ENCODE results near the gene PSMC3.
A peak's percentile ranks its signal among the peaks of the same experiment; 100 is the strongest.

PSMC3 gene

DNA sequence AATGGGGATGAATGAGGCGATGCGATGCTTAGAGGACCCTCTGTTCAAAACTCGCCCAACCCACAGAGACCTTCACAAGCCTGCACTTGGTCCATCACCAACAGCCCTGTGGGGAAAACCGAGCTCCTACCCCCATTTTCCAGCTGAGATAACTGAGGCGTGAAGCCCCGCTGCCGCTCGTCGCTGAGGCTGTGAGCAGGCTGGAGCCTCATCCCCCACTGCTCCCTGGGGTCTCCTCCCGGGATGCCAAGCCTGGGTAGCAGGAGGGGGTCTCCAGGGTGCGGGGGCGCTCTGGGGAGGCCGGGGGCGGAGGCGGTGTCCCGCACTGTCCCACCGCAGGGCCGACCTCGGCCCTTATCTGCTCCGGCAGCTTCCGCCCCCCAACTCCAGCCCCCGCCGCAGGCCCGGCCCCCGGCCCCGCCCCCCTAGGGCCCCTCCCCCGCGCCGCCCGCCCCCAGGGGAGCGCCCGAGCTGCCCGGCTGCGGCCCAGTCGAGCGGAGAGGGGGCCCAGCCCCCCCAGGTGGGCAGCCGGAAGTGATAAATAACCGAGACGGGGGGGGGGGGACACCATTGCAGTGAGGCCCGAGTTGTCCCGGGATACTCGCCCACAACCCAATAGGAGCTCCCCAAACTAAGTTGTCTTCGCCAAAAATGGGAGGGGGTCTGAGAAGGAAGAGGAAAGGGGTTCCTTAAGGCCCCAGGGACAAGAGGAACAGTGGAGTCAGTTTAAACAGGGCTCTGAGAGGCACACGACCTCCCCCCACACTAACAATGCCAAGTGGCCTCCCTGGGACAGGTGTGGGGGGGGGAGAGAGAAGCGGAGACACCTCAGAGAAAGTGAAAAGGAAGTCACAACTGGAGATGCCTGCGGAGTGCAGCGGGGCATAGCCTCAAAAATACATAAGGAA is 26.1 kb downstream of the PSMC3 start:
- ChIA-PET POLR2A (interaction anchor here (0.6 to 2.0 kb wide), 7 partner anchors 9 to 151 kb away, joined by 3 to 16 read pairs (median 5); partner anchors contain the start of gene SPI1), CTCF (interaction anchor here (1.7 to 14.8 kb wide), 6 partner anchors 7 to 40 kb away, joined by 7 to 217 read pairs (median 36); partner anchors contain the start of genes SLC39A13 and SPI1)
- Histone ChIP-seq H3K9me3 (ENCODE audit: control extremely low read depth in 1 of 5, control insufficient read depth in 4 of 5, insufficient read depth in 2 of 5, low read depth in 1 of 5, low read length in 4 of 5) (no peaks in the 10 kb centered on the region), H3K4me1 (ENCODE audit: control extremely low read depth in 1 of 4, control insufficient read depth in 4 of 4, insufficient read depth in 4 of 4, low read length in 3 of 4) (peaks cover 15 to 74% (median 68%) of the 10 kb centered on the region in 4 experiments), H3K4me3 (ENCODE audit: control insufficient read depth in 1 of 7, extremely low read depth in 1 of 7, insufficient read depth in 4 of 7, low read depth in 2 of 7, low read length in 6 of 7) (peak overlapping the region in 6 of 7 experiments; percentile 36 to 73 (median 56)), H3K27me3 (replicated peaks in 2 of 5; ENCODE audit: control insufficient read depth in 4 of 5, insufficient read depth in 5 of 5, low read length in 4 of 5) (no peaks in the 10 kb centered on the region), H3K36me3 (ENCODE audit: control insufficient read depth in 4 of 4, insufficient read depth in 4 of 4, low read length in 3 of 4) (no peaks in the 10 kb centered on the region), H3K27ac (ENCODE audit: insufficient read depth in 1 of 2, low read depth in 1 of 2, low read length in 2 of 2, poor library complexity in 1 of 2, severe bottlenecking in 2 of 2) (peak overlapping the region; percentile 50 to 82)
- 20% methylated on average over 11 of the region's 47 CpGs for WGBS (ENCODE audit: insufficient coverage)
- DNase-seq: peak; percentile 60 to 92 (median 88)

DNA sequence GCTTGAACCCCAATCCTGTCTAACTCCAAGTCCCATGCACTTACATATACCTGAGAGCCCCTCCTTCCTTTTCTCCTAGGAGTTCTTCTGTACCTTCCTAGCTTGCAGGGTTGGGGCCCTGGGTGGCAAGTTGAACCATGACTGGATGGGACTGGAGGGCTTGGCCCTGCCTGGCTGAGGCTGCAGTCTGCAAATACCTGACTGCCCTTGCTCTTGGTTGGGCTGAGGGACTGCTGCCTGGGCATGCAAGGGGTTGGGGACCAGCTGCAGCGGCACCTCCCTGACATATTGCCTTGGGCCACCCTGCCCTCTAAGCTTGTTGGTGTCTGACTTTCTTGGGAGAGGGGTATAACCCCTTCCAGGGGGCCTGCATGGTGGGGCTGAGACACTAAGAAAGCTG is 27.7 kb downstream of the PSMC3 start:
- ChIA-PET CTCF (interaction anchor here (0.9 to 14.8 kb wide), 6 partner anchors 8 to 49 kb away, joined by 3 to 217 read pairs (median 36); partner anchors contain the start of genes SLC39A13 and SPI1), POLR2A (interaction anchor here (0.9 kb wide), 1 partner anchor 20 kb away, joined by 3 read pairs; the partner anchor contains the start of gene SPI1)
- no peak overlapping the region for H3K4me3 ChIP-seq (ENCODE audit: control insufficient read depth in 1 of 7, extremely low read depth in 1 of 7, insufficient read depth in 4 of 7, low read depth in 2 of 7, low read length in 6 of 7)
- H3K27ac ChIP-seq (ENCODE audit: insufficient read depth in 1 of 2, low read depth in 1 of 2, low read length in 2 of 2, poor library complexity in 1 of 2, severe bottlenecking in 2 of 2): no peak overlapping the region
- peaks cover 15 to 85% (median 82%) of the 10 kb centered on the region in 4 experiments for H3K4me1 ChIP-seq (ENCODE audit: control extremely low read depth in 1 of 4, control insufficient read depth in 4 of 4, insufficient read depth in 4 of 4, low read length in 3 of 4)
- no peaks in the 10 kb centered on the region for H3K9me3 ChIP-seq (ENCODE audit: control extremely low read depth in 1 of 5, control insufficient read depth in 4 of 5, insufficient read depth in 2 of 5, low read depth in 1 of 5, low read length in 4 of 5)
- H3K36me3 ChIP-seq (ENCODE audit: control insufficient read depth in 4 of 4, insufficient read depth in 4 of 4, low read length in 3 of 4): no peaks in the 10 kb centered on the region
- WGBS (ENCODE audit: insufficient coverage): no CpG with 5 or more reads among the region's 1 CpG
- DNase-seq: no peak
- H3K27me3 ChIP-seq (replicated peaks in 2 of 5; ENCODE audit: control insufficient read depth in 4 of 5, insufficient read depth in 5 of 5, low read length in 4 of 5): no peaks in the 10 kb centered on the region

DNA sequence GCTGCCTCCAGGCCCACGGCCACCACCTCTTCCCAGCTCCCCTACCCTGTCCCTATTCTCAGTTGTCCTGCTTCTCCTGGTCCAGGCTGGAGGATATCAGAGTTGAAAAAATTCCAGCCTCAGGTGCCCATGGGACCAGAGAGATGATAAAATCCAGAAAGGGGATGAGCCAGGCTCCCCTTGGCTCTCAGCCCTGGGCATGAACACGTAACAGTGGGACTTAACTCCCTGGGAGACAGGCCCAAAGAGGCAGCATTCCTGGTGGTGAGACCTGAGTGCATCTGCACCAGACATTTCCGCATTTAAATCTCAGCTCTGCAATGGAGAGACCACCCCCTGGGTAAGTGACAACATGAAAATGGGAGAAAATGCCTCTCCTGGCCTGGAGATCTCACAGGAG is 28.2 kb downstream of the PSMC3 start:
- H3K36me3 ChIP-seq (ENCODE audit: control insufficient read depth in 4 of 4, insufficient read depth in 4 of 4, low read length in 3 of 4): no peaks in the 10 kb centered on the region
- no peaks in the 10 kb centered on the region for H3K9me3 ChIP-seq (ENCODE audit: control extremely low read depth in 1 of 5, control insufficient read depth in 4 of 5, insufficient read depth in 2 of 5, low read depth in 1 of 5, low read length in 4 of 5)
- no peak for DNase-seq
- peaks cover 15 to 85% (median 82%) of the 10 kb centered on the region in 4 experiments for H3K4me1 ChIP-seq (ENCODE audit: control extremely low read depth in 1 of 4, control insufficient read depth in 4 of 4, insufficient read depth in 4 of 4, low read length in 3 of 4)
- ChIA-PET CTCF (interaction anchor here (0.9 to 13.8 kb wide), 5 partner anchors 9 to 49 kb away, joined by 3 to 138 read pairs (median 9); partner anchors contain the start of genes PSMC3, SLC39A13 and SPI1), POLR2A (interaction anchor here (0.9 kb wide), 1 partner anchor 20 kb away, joined by 3 read pairs; the partner anchor contains the start of gene SPI1)
- 92% methylated on average over 2 of the region's 3 CpGs for WGBS (ENCODE audit: insufficient coverage)
- no peaks in the 10 kb centered on the region for H3K27me3 ChIP-seq (replicated peaks in 2 of 5; ENCODE audit: control insufficient read depth in 4 of 5, insufficient read depth in 5 of 5, low read length in 4 of 5)
- no peak overlapping the region for H3K27ac ChIP-seq (ENCODE audit: insufficient read depth in 1 of 2, low read depth in 1 of 2, low read length in 2 of 2, poor library complexity in 1 of 2, severe bottlenecking in 2 of 2)
- H3K4me3 ChIP-seq (ENCODE audit: control insufficient read depth in 1 of 7, extremely low read depth in 1 of 7, insufficient read depth in 4 of 7, low read depth in 2 of 7, low read length in 6 of 7): no peak overlapping the region

DNA sequence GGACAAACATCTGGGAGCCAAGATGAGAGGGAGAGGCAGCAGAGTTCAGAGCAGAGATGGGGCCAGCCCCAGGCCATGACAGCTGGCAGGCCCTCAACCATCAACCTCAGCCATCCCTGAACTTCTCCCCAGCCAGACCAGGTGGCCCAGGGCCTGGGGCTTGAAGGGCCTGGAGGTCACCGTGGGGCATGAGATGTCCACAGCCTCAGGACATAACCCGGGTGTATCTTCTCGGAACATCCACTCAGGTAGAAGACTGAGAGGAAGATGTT is 30.3 kb downstream of the PSMC3 start:
- Histone ChIP-seq H3K36me3 (ENCODE audit: control insufficient read depth in 4 of 4, insufficient read depth in 4 of 4, low read length in 3 of 4) (no peaks in the 10 kb centered on the region), H3K27ac (ENCODE audit: insufficient read depth in 1 of 2, low read depth in 1 of 2, low read length in 2 of 2, poor library complexity in 1 of 2, severe bottlenecking in 2 of 2) (peak overlapping the region; percentile 90 to 97), H3K4me3 (ENCODE audit: control insufficient read depth in 1 of 7, extremely low read depth in 1 of 7, insufficient read depth in 4 of 7, low read depth in 2 of 7, low read length in 6 of 7) (peak overlapping the region in 2 of 7 experiments; percentile 59 to 61), H3K9me3 (ENCODE audit: control extremely low read depth in 1 of 5, control insufficient read depth in 4 of 5, insufficient read depth in 2 of 5, low read depth in 1 of 5, low read length in 4 of 5) (no peaks in the 10 kb centered on the region), H3K4me1 (ENCODE audit: control extremely low read depth in 1 of 4, control insufficient read depth in 4 of 4, insufficient read depth in 4 of 4, low read length in 3 of 4) (peaks cover 10 to 94% (median 92%) of the 10 kb centered on the region in 4 experiments), H3K27me3 (replicated peaks in 2 of 5; ENCODE audit: control insufficient read depth in 4 of 5, insufficient read depth in 5 of 5, low read length in 4 of 5) (no peaks in the 10 kb centered on the region)
- DNase-seq: no peak
- ChIA-PET POLR2A (no interaction called here), CTCF (interaction anchor here (1.4 to 13.8 kb wide), 3 partner anchors 11 to 22 kb away, joined by 4 to 138 read pairs (median 9); partner anchors contain the start of genes SLC39A13 and SPI1)
- WGBS (ENCODE audit: insufficient coverage): 100% methylated on average over 2 of the region's 3 CpGs

DNA sequence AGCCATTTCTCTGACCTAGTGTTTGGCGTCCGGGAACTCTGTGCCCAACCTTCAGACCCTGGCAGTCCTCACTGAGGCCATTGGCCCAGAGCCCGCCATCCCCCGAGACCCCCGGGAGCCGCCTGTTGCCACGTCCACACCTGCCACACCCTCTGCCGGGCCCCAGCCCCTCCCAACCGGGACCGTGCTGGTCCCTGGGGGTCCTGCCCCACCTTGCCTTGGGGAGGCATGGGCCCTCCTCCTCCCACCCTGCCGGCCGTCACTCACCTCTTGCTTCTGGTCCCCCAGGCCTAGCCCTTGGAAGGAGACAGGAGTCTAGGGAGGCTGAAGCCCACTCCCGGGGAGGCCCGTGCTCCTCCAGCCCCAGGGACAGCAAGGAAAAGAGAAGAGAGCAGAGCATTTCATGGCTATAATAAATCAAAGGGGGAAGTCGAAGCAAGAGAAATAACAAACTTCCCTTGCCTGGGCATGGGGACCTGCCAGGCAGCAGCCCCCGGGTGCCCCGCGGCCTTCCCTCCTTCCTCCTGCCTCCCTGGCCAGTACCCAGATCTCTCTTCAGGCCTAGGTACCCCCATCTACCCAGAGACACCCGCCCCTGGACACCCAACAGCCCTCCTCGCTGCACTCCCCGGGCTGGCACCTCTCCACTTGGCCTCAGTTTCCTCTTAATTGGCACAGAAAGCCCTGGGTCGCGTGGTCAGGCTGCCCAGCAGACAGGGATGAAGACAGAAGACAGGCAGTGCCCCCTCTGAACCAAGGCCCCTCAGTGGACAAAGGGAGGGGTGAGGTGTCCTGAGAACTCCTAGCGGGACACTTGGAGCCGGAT is 30.8 kb downstream of the PSMC3 start:
- Histone ChIP-seq H3K36me3 (ENCODE audit: control insufficient read depth in 4 of 4, insufficient read depth in 4 of 4, low read length in 3 of 4) (no peaks in the 10 kb centered on the region), H3K27ac (ENCODE audit: insufficient read depth in 1 of 2, low read depth in 1 of 2, low read length in 2 of 2, poor library complexity in 1 of 2, severe bottlenecking in 2 of 2) (peak overlapping the region; percentile 90 to 97), H3K4me1 (ENCODE audit: control extremely low read depth in 1 of 4, control insufficient read depth in 4 of 4, insufficient read depth in 4 of 4, low read length in 3 of 4) (peaks cover 12 to 94% (median 92%) of the 10 kb centered on the region in 4 experiments), H3K9me3 (ENCODE audit: control extremely low read depth in 1 of 5, control insufficient read depth in 4 of 5, insufficient read depth in 2 of 5, low read depth in 1 of 5, low read length in 4 of 5) (no peaks in the 10 kb centered on the region), H3K4me3 (ENCODE audit: control insufficient read depth in 1 of 7, extremely low read depth in 1 of 7, insufficient read depth in 4 of 7, low read depth in 2 of 7, low read length in 6 of 7) (peak overlapping the region in 6 of 7 experiments; percentile 23 to 72 (median 60)), H3K27me3 (replicated peaks in 2 of 5; ENCODE audit: control insufficient read depth in 4 of 5, insufficient read depth in 5 of 5, low read length in 4 of 5) (no peaks in the 10 kb centered on the region)
- POLR2A ChIA-PET: interaction anchor here (0.9 to 5.2 kb wide), 5 partner anchors 16 to 36 kb away, joined by 3 to 68 read pairs (median 8); partner anchors contain the start of gene SPI1
- CTCF ChIA-PET: interaction anchor here (9.4 to 13.8 kb wide), 2 partner anchors 12 to 16 kb away, joined by 136 to 138 read pairs; partner anchors contain the start of genes SLC39A13 and SPI1
- 10% methylated on average over 24 of the region's 25 CpGs for WGBS (ENCODE audit: insufficient coverage)
- DNase-seq: peak in 1 of 3 donors; percentile 52

DNA sequence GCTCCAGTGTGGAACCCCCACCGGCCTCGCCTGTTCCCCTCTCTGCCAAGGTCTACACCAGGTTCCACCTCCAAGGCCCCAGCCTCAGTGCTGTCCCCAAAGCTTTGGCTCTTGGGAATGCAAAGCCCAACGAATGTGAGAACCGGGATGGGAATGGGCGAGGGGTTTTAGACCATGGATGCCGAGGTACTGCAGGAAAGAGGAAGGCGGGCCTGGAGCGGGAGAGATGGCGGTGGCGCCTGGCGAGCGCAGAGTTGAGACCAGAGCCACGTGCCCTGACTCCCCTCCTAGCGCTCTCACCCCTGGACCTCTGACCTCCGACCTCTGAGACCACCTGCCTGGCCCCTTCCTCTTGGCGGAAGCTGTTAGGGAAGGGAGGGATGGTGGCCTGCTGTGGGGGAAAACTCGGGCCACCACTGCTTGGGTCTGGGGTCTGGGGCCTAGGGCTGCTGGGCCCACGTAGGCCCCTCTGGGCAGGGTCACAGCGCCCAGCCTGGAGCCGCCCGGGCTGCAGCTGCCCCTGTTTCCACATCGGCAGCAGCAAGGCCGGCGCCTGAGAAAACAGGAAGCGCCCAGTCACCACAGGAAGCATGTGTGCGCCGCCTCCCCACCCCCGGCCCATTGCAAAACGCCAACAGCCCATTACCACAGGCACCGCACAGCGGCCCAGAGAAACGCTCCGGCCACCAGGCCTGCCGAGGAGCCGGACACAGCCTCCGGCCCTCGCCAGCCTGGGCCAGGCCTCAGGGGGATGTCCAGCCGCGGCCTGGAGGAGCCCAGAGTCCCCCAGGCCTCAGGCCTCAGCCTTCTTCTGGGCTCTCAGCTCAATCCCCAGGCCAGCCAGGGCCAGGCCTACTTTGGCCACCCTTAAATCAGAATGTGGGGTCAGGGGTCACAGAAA is 31.7 kb downstream of the PSMC3 start:
- peaks cover 15 to 96% (median 93%) of the 10 kb centered on the region in 4 experiments for H3K4me1 ChIP-seq (ENCODE audit: control extremely low read depth in 1 of 4, control insufficient read depth in 4 of 4, insufficient read depth in 4 of 4, low read length in 3 of 4)
- H3K27ac ChIP-seq (ENCODE audit: insufficient read depth in 1 of 2, low read depth in 1 of 2, low read length in 2 of 2, poor library complexity in 1 of 2, severe bottlenecking in 2 of 2): peak overlapping the region; percentile 90 to 97
- POLR2A ChIA-PET: interaction anchor here (0.6 to 5.2 kb wide), 7 partner anchors 13 to 291 kb away, joined by 3 to 68 read pairs (median 6); partner anchors contain the start of gene SPI1
- H3K4me3 ChIP-seq (ENCODE audit: control insufficient read depth in 1 of 7, extremely low read depth in 1 of 7, insufficient read depth in 4 of 7, low read depth in 2 of 7, low read length in 6 of 7): peak overlapping the region in 6 of 7 experiments; percentile 38 to 72 (median 60)
- CTCF ChIA-PET: interaction anchor here (1.0 to 13.8 kb wide), 4 partner anchors 13 to 25 kb away, joined by 5 to 138 read pairs (median 100); partner anchors contain the start of genes SLC39A13 and SPI1
- peak; percentile 82 to 94 (median 90) for DNase-seq
- no peaks in the 10 kb centered on the region for H3K27me3 ChIP-seq (replicated peaks in 2 of 5; ENCODE audit: control insufficient read depth in 4 of 5, insufficient read depth in 5 of 5, low read length in 4 of 5)
- H3K36me3 ChIP-seq (ENCODE audit: control insufficient read depth in 4 of 4, insufficient read depth in 4 of 4, low read length in 3 of 4): no peaks in the 10 kb centered on the region
- H3K9me3 ChIP-seq (ENCODE audit: control extremely low read depth in 1 of 5, control insufficient read depth in 4 of 5, insufficient read depth in 2 of 5, low read depth in 1 of 5, low read length in 4 of 5): no peaks in the 10 kb centered on the region
- 5% methylated on average over 22 of the region's 39 CpGs for WGBS (ENCODE audit: insufficient coverage)
